ENCODE results near the gene KLK2.
"Not testable (repeated sequence)": the region's sequence is repeated elsewhere in the genome, so short reads cannot be mapped to it uniquely, and the experiment has no call there.

The KLK2 gene

DNA sequence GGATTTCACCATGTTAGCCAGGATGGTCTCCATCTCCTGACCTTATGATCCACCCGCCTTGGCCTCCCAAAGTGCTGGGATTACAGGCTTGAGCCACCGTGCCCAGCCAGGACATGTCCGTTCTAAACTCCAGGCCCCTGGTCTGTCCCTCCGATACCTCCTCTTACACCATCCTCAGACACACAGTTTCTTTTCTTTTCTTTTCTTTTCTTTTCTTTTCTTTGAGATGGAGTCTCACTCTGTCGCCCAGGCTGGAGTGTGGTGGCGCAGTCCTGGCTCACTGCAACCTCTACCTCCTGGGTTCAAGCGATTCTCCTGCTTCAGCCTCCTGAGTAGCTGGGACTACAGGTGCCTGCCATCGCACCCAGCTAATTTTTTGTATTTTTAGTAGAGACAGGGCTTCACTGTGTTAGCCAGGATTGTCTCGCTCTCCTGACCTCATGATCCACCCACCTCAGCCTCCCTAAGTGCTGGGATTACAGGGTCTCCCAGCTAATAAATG, 22.9 kb downstream of the KLK2 start:
- DNase-seq: not testable (repeated sequence)

GRCh38 chr19:50896591-50897190, 23.5 kb downstream of the KLK2 start:
- DNase-seq: no peak

DNA sequence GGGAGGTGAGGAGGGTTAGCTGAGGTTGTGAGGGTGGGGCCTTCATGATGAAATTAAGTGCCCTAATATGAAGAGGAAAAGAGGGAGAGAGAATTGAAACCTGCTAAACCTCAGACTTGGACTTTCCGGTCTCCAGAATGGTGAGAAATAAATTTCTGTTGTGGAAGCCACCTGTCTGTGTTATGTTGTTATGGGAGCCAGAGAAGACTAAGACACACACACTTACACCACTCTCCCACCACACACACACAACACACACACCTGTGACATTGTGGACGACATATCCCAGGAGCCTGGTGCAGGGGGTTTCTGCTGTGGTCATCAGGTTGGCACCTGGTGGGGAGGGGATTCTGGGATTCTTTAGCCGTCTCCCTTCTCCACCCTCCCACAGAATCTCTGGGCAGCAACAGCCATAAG, 24.0 kb downstream of the KLK2 start:
- no peak for DNase-seq

DNA sequence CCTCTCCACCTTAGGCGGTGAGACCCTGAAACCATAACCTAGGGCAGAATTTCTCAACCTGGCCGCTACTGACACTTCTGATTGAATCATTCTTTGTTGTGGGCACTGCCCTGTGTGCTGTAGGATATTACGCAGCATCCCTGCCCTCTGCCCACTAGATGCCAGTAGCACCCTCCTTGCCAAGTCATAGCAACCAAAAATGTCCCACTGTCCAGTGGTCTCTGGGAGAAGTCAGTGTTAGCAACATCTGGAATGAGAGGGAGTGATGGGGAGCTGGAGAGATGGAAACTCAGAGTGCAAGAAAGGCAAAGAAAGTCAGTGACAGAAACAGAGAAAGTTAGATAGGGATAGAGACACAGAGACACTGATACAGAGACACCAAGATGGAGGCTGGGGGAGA, 24.4 kb downstream of the KLK2 start:
- no peak for DNase-seq

DNA sequence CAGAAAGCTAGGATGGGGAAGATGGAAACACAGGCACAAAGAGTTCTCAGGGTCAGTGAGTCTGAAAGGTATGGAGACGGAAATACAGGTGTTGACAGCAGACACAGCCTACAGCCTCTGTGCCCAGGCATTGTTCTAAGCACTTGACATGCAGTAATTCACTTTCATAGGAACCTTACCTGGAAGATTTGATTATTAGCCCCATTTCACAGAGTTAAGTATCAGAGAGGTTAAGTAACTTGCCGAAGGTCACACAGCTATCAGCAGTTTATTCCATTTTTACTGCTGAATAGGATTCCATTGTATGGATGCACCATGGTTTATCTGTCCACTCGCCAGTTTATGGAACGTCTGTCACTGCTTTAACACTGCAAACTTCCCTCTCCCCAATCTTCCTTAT, 24.8 kb downstream of the KLK2 start:
- DNase-seq: no peak

DNA sequence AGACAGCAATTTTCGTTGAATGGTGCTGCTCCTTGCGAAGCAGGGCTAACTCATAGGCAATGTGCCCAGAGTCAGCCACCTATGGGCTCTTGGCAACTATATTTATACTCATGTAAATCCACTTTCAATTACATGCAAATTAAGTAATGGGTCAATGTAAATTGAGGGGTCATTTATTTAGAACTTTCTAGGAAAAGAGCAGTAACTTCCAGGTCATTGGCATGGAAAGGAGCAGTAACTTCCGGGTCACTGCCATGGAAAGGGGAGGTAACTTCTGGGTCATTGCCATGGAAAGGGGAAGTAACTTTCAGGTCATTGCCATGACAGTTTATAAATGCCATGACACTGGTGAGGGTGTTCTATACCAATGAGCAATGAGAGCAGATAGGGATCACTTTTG, 26.3 kb downstream of the KLK2 start:
- no peak for DNase-seq

DNA sequence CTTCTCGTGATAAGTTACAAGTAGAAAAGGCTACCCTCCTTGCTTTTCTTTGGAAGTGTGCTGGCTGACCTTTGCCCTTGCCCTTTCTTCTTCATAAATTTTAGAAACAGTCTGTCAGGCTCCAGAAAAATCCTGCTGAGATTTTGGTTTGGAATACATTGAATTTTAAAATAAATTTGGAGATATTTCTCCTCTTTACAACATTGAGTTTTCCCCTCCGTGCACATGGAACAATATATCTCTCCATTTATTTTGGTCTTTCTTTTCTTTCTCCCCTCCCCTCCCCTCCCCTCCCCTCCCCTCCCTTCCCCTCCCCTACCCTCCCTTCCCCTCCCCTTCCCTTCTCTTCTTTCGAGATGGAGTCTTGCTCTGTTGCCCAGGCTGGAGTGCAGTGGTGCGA, 29.4 kb downstream of the KLK2 start:
- DNase-seq: no peak

- no peak for DNase-seq
Observed at GRCh38 chr19:50906217-50906616, 33.0 kb downstream of the KLK2 start.

DNA sequence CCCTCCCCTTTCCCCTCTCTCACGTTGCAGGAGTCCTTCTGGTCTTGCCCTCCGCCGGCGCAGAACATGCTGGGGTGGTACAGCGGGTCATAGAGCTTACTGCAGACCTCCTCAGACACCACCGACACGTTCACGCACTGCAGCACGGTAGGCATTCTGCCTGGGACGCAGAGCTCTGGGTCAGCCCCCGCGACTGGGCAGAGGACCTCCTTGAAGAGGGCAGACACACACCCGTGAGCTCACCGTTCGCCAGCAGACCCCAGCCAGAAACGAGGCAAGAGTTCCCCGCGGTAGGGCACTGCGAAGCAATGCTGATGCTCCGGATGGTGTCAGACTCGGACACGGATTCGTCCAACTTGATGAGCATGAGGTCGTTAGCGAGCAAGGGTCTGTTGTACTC, 35.1 kb downstream of the KLK2 start:
- no peak for DNase-seq

- no peak for DNase-seq
Observed at GRCh38 chr19:50909240-50910070, 36.2 kb downstream of the KLK2 start.

DNA sequence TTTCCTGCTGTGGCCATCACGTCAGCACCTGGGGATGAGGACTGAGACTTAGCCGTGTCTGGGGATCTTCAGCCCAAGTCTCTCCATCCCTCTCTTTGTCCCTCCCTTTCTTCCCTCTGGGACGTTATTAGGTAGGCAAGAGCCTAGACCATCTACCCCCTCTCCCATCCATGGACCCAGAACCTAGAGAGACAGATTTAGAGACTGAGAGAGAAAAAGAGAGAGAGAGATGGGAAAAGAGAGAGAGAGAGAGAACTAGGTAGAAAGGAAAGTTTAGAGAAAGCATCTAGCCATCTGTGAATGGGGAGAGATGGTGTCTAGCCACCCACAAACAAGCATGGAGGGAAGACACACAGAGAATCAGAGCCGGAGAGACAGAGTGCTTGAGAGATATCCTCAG, 37.5 kb downstream of the KLK2 start:
- no peak for DNase-seq

- DNase-seq: no peak
Observed at GRCh38 chr19:50911206-50912101, 38.2 kb downstream of the KLK2 start, which contains the start of gene KLK4. TSS of gene KLK4 (minus strand) at chr19:50911395. CDS start at chr19:50910738, 657 bp downstream.

- DNase-seq: no peak
Observed at GRCh38 chr19:50912102-50912599, 38.9 kb downstream of the KLK2 start.

GRCh38 chr19:50912727-50913716, 39.8 kb downstream of the KLK2 start:
- no peak for DNase-seq

- no peak for DNase-seq
Observed at GRCh38 chr19:50916069-50916468, 42.8 kb downstream of the KLK2 start.

DNA sequence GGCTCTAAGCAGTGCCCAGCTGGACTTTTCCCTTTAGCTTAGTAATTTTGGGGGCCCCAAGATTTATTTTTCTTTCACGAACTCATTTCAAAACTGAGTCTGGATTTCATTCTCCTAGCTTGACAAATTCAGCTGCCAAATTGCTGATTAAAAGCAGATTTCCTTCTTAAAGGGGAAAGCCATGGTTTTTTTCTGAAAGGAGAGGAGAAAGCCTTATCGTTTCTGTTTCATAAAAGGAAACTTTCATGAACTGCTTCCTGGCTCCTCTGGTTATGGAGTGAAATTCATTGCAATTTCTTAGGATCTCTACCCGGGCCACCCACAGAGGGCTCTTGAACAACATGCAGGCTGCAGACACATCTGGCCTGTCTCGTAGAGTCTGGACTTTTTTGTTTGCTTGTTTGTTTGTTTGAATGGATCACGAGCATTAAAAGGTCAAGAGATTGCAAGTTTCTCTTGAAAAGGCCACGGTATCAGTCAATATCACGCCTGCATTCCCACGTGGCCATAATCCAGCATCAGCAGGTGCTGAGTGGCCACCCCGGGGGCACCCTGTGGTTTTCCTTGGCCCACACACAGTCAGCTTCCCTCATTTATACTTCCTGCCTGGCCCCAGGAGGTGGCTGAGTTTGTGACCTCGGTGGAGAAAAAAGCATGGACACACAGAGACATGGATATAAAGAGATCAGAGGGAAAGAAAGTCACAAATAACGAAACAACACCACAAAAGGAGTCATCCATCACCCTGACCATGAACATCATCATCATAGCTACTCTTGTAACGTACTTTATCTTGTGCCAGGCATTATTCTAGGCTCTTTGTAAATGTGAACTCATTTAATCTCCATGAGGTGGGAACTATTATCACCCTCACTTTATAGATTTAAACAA, 48.4 kb downstream of the KLK2 start:
- DNase-seq: no peak

DNA sequence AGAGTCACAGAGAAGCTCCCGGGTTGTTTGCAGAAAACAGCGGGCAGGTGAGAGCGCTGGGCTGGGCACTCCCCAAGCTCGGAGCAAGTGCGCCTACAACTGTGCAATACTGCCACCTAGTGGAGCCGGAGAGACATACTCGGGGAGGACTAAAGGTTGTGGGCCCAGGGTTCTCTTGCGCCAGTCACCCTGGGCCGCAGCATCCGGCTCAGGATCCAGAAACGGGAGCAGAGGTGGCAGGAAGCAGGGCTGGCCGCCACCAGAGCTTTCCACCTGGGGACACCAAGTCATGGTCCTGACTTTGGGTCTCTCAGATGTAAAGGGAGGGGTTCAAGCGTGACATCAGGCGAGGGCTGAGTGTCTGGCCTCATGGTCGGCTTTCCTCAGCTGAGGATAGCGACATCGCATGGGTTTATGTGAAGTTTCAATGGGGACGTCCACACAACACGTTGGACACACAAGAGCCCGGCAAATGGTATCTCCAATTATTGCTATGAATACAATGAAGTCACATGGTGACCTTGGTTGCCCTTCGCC, 49.1 kb downstream of the KLK2 start:
- DNase-seq: peak; percentile 60

DNA sequence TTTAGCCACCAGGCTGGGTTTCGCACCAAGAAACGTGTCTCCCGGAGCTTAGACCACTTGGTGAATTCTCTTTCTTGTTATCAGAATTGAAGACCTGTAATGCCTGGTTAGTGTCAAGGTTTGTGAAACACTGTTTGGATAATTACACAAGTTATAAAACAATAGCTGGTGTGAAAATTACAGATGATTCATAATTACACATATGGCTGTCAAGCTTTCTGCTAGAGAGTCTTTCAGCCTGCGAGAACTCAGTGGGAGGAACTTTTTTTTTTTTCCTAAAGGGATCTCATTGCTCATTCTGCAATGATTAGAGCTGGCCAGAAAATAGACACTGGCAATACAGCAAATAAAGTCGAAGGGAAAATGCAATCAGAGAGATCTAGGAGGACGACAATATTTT, 51.3 kb downstream of the KLK2 start:
- DNase-seq: no peak

DNA sequence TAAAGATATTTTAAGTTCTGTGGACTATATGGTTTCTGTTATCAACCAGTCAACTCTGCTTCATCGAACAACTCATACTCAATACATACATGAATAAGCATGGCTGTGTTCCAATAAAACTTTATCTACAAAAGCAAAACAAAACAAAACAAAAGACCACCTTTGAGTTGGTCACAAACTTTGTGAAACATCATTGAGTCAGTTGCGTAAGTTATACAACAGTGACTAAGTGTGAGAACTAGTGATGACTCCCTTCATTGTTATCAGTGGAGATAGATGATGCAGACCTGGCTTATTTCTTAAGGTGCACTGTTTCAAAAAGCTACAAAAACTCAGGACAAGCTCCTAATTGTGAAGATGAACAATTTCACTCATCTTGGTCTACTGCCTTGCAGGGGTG, 52.5 kb downstream of the KLK2 start:
- no peak for DNase-seq

GRCh38 chr19:50926144-50926543, 52.9 kb downstream of the KLK2 start:
- no peak for DNase-seq
